Measurements from ENCODE around the gene RAB31. TPM values are rescaled to one million over a fixed set of nuclear protein-coding genes. Genes with fewer than 3 reads are reported as not detected.

The RAB31 gene
- total RNA-seq, 1 donor from 2014 or later = 26.0 TPM

DNA sequence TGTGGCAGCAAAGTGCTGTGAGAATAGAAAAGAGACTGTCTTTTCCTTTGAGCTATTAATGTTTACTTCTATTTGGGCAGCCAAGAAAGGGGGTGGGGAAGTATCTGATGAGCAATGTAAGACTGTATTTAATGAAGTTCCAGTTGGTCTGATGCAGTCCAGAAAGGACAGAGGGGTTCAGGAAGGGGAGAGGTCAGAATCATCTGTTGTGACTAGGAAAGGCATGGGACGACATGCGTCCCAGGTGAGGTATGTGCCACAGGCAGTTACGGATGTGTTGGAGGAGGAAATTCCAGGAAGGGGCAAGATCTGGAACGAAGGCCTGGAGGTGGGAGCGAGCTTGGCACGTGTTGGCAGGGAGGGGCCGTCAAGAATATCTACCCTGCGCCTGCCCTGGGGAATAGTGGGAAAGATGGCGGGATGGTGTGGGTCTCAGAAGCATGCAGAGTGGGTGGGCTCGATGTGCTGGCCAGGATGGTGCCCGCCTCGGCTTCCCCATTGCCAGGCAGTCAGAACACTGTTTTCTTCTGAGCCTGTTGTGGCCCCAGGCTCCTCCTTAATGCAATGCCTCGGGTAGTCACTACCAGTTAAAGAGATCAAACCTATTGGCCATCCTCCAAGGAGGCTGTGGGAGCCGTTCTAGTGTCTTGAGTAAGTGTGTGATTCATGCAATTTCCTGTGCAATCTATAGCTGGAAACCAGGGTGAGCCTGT lies 119.8 kb downstream of the RAB31 start:
- no peaks in the 10 kb centered on the region for H3K9me3 ChIP-seq
- no peak for TF ChIP-seq POLR2A (IDR thresholded peaks at IDR 0.05)
- peak; percentile 39 to 40 for TF ChIP-seq POLR2AphosphoS5 (IDR thresholded peaks at IDR 0.05; ENCODE audit: insufficient read depth in 1 of 2, low read depth in 1 of 2)
- peaks cover 46% of the 10 kb centered on the region for H3K4me1 ChIP-seq
- intact Hi-C loops (cut with DNase I) = no loop called here
- no peaks in the 10 kb centered on the region for H3K27me3 ChIP-seq
- peak overlapping the region; percentile 69 for H3K27ac ChIP-seq
- H3K4me3 ChIP-seq = no peak overlapping the region
- H3K36me3 ChIP-seq = no peaks in the 10 kb centered on the region
- no peak for DNase-seq (ENCODE audit: extremely low spot score in 2 of 2)

DNA sequence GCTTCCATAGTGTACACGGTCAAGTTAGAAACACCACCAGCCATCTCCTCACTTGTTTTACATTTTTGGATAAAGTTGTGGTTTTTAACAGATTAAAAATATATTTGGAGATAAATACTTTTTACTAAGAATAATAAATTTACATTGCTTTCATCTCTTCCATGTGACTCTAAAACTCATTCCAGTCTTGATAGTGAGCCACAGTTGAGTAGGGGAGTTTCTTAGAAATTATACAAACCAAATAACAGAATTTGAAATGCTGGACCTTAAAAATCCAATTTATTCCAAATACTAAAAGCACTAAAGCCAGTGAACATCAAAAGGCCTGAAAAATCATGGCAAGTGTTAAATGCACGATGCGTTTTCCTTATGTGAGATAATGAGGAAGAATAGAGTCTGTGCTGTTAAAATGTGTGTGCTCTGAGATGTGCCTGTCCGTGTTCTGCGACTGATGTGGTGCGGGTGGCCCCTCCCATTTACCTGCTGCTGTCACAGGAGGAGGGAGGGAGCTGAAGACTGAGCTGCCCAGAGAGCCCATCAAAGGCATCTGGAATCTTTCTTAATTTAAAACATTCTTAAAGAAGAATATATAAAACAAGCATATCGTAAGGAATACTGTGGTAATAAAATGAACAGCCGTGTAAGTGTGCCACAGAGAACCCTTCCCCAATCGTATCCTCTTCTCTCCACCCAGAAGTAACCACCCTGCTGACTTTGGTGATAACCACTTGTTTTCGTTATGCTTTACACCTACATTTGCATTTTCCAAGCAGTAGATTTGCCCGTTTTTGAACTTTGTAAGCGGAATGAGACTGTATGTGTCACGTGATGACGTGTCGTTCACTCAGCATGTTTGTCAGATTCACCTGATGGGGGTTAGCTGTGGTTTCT lies 120.7 kb downstream of the RAB31 start:
- Histone ChIP-seq H3K27ac (peak overlapping the region; percentile 69), H3K36me3 (no peaks in the 10 kb centered on the region), H3K9me3 (no peaks in the 10 kb centered on the region), H3K4me1 (peaks cover 47% of the 10 kb centered on the region), H3K27me3 (no peaks in the 10 kb centered on the region), H3K4me3 (no peak overlapping the region)
- no peak for DNase-seq (ENCODE audit: extremely low spot score in 2 of 2)
- intact Hi-C loops (cut with DNase I) = no loop called here
- TF ChIP-seq POLR2A (IDR thresholded peaks at IDR 0.05) (no peak), POLR2AphosphoS5 (IDR thresholded peaks at IDR 0.05; ENCODE audit: insufficient read depth in 1 of 2, low read depth in 1 of 2) (no peak)
- TF ChIP-seq, protein P1, sequence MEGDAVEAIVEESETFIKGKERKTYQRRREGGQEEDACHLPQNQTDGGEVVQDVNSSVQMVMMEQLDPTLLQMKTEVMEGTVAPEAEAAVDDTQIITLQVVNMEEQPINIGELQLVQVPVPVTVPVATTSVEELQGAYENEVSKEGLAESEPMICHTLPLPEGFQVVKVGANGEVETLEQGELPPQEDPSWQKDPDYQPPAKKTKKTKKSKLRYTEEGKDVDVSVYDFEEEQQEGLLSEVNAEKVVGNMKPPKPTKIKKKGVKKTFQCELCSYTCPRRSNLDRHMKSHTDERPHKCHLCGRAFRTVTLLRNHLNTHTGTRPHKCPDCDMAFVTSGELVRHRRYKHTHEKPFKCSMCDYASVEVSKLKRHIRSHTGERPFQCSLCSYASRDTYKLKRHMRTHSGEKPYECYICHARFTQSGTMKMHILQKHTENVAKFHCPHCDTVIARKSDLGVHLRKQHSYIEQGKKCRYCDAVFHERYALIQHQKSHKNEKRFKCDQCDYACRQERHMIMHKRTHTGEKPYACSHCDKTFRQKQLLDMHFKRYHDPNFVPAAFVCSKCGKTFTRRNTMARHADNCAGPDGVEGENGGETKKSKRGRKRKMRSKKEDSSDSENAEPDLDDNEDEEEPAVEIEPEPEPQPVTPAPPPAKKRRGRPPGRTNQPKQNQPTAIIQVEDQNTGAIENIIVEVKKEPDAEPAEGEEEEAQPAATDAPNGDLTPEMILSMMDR (IDR thresholded peaks at IDR 0.05) = no peak

DNA sequence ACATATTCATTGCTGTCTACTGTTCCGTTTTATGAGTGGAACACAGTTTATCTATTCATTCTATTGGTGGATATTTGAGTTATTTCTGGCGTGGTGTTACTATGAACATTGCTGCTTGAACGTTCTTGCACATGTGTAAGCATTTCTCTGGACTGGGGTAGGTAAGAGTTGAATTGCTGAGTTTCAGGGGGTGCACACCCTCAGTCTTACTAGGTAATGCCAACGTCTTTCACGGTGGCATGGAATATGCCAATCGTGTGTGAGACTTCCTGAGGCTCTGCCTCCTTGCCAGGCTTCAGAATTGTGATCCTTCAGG lies 121.3 kb downstream of the RAB31 start:
- Histone ChIP-seq H3K27me3 (no peaks in the 10 kb centered on the region), H3K9me3 (no peaks in the 10 kb centered on the region), H3K36me3 (no peaks in the 10 kb centered on the region), H3K4me1 (peaks cover 46% of the 10 kb centered on the region), H3K4me3 (no peak overlapping the region), H3K27ac (no peak overlapping the region)
- TF ChIP-seq POLR2AphosphoS5 (IDR thresholded peaks at IDR 0.05; ENCODE audit: insufficient read depth in 1 of 2, low read depth in 1 of 2) = no peak
- no peak for TF ChIP-seq POLR2A (IDR thresholded peaks at IDR 0.05)
- TF ChIP-seq, protein P1 (IDR thresholded peaks at IDR 0.05) = no peak
- DNase-seq (ENCODE audit: extremely low spot score in 2 of 2) = no peak
- intact Hi-C loops (cut with DNase I) = no loop called here

DNA sequence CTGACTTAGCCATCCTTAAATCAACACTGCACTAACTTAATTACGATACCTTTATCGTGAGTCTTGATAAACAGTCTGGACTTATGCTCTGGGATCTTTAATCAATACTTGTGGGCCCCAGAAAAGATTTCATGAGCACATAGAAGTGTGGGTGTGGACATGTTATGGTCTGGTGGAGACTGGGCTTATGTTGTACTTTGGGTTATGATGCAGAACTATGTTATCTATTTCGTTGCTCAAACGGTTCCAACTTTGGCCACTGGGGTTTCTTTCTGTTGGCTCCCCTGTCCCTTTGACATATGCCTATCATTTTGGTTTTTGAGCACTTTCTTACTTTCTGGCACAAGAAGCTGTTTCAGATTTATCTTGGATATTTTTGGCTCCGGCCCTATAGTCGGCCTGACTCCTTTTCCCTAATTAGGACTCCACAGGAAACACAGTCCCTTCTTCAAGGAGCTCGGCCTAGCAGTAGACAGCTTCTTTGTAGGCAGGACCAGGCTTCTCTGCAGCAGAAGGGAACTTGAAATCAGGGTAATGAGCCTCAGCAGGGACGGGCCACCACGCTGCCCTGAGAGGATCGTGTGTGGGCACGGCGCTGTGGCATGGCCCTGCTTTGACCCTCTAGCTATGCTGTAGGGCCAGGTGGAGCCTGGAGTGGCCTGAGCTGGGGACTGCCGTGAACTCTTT lies 123.1 kb downstream of the RAB31 start:
- no peaks in the 10 kb centered on the region for H3K36me3 ChIP-seq
- no peak overlapping the region for H3K27ac ChIP-seq
- H3K4me1 ChIP-seq = peaks cover 40% of the 10 kb centered on the region
- TF ChIP-seq POLR2AphosphoS5 (IDR thresholded peaks at IDR 0.05; ENCODE audit: insufficient read depth in 1 of 2, low read depth in 1 of 2) (no peak), POLR2A (IDR thresholded peaks at IDR 0.05) (no peak)
- TF ChIP-seq, protein P1 (IDR thresholded peaks at IDR 0.05) = no peak
- intact Hi-C loops (cut with DNase I) = no loop called here
- H3K27me3 ChIP-seq = no peaks in the 10 kb centered on the region
- no peak for DNase-seq (ENCODE audit: extremely low spot score in 2 of 2)
- no peak overlapping the region for H3K4me3 ChIP-seq
- H3K9me3 ChIP-seq = no peaks in the 10 kb centered on the region

DNA sequence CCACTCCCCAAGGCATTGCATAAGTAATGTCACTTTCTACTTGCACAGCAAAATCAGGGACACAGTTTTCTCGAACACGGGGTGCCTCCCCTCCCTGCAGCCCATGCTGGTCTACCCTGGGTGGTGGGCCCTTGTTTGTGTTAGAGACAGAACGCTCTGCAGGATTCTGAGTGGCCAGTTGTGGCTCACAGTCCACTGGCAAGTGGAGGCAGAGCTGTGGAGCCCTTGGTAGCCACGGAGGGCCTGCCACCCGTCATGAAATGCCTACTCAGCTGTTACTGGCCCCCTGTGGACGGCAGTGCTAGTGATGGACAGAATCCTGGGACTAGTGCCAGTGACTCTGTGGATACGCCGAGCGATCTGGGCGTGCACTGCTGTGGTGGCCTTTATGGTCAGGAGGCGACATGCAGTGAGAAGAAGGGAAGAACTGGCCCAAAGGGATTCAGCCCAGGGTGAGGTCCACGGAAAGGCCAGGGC lies 123.7 kb downstream of the RAB31 start:
- Histone ChIP-seq H3K27me3 (no peaks in the 10 kb centered on the region), H3K4me1 (peaks cover 43% of the 10 kb centered on the region), H3K9me3 (no peaks in the 10 kb centered on the region), H3K36me3 (no peaks in the 10 kb centered on the region), H3K27ac (no peak overlapping the region), H3K4me3 (no peak overlapping the region)
- no peak for DNase-seq (ENCODE audit: extremely low spot score in 2 of 2)
- intact Hi-C loops (cut with DNase I) = no loop called here
- TF ChIP-seq, protein P1 (IDR thresholded peaks at IDR 0.05) = no peak
- no peak for TF ChIP-seq POLR2A (IDR thresholded peaks at IDR 0.05)
- no peak for TF ChIP-seq POLR2AphosphoS5 (IDR thresholded peaks at IDR 0.05; ENCODE audit: insufficient read depth in 1 of 2, low read depth in 1 of 2)
